NOMO-1 treated with DMSO at 0.1 percent for 48 hours (cell line): ENCODE measurements around the gene SERPINB6.
A peak's percentile ranks its signal among the peaks of the same experiment; 100 is the strongest.
"Not testable (repeated sequence)": the region's sequence is repeated elsewhere in the genome, so short reads cannot be mapped to it uniquely, and the experiment has no call there.

Source experiments
- DNase-seq: peaks from one replicate; lab custom pipeline; 2025; ENCODE audit not compliant: unreplicated experiment; lab: John Stamatoyannopoulos, UW

The SERPINB6 gene

GRCh38 chr6:2971420-2972218 is at the start of gene SERPINB6:
Gene SERPINB6, minus strand, starts transcription at chr6:2971567. Its CDS starts 12,235 bp downstream, at chr6:2959332.
- peak; percentile 31 for DNase-seq

GRCh38 chr6:3019749-3020320 is 48.5 kb upstream of the SERPINB6 start:
- DNase-seq = no peak

DNA sequence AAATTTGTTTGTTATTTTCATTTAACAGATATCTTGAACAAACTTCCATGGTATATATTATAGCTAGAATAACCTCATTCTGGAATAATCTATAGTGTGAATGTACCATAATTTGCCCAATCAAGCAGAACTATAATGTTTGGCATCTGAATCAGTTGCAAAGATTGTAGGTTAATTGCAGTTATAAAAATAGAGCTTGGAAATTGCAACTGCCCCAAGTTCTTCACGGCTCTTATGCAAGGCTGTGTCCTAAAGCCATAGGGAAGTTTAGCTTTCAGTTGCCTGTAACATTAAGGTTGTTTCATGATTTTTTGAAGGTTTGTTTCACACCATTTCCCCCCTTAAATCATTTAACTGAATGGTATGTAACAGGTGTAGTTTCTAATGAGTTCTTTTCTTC is 47.7 kb upstream of the SERPINB6 start:
- peak; percentile 50 for DNase-seq

DNA sequence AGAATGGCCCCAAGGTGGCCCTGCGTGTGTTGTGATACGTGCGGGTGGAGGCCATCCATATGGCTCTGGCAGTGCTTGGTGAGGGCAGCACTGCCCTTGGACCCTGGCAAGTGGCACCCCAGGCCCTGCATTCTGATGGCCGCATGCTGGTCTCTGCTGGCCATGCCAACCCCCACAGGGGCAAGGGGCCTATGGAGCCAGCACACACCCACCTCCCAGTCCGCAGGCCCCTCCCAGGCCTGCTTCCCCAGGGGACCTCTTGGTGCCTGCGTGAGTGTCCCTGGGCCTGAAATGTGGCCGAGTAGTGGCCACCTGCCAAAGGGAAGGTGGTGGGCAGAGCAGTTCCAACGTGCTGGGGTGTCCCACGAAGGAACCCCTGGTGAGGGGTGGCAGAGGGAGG is 45.9 kb upstream of the SERPINB6 start:
- no peak for DNase-seq

DNA sequence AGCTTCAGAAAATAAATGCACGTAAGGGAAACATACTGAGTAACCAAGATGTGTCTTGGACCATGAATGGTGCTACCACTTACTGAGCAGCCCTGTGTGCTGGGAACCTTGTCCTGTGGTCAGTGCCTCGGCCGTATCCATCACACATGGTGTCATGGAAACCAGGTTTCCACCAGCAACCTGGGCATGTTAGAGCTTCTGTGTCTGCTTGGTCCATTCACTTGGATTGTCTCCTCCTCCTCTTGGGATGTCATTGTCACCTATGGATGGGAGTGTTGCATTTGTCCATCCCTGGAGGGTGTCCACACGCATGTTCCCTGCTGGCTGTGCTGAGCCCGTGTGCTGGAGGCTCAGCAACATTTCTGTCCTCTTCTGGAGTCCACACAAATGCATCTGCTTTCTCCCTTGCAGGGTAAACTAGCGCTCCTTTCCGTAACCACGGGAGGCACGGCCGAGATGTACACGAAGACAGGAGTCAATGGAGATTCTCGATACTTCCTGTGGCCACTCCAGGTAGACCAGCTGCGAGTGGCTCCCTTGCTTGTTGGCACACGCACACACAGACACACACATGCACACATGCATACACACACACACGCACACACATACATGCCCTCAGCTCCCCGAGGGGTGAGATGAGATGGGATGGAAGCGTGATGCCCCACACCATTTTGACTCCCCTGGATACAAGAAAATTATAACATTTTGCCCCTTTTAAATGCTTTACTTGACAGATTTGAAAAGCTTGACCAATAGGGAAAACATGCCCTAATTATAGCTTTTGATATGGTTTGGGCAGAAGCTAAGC is 45.3 kb upstream of the SERPINB6 start:
- no peak for DNase-seq

DNA sequence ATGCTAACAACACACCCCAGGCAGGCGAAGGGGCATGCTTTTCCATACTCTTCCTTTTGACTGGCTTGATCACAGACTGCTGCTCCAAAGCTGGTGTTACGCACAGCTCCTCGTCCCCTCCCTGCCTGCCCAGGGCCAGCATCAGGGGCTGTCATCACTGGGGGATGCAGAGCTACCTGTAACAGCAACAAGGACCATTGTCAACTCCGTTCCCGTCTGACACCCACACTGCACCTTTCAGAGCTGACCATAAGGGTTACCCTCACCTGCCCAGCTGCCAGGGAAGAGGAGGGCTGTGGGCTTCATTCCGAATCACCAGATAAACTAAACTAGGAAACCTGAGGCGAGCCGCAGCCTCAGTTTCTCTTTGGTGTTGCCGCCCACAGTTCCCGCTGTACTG is 43.8 kb upstream of the SERPINB6 start:
- no peak for DNase-seq

- no peak for DNase-seq
Observed at GRCh38 chr6:3014675-3015066, 43.3 kb upstream of the SERPINB6 start.

DNA sequence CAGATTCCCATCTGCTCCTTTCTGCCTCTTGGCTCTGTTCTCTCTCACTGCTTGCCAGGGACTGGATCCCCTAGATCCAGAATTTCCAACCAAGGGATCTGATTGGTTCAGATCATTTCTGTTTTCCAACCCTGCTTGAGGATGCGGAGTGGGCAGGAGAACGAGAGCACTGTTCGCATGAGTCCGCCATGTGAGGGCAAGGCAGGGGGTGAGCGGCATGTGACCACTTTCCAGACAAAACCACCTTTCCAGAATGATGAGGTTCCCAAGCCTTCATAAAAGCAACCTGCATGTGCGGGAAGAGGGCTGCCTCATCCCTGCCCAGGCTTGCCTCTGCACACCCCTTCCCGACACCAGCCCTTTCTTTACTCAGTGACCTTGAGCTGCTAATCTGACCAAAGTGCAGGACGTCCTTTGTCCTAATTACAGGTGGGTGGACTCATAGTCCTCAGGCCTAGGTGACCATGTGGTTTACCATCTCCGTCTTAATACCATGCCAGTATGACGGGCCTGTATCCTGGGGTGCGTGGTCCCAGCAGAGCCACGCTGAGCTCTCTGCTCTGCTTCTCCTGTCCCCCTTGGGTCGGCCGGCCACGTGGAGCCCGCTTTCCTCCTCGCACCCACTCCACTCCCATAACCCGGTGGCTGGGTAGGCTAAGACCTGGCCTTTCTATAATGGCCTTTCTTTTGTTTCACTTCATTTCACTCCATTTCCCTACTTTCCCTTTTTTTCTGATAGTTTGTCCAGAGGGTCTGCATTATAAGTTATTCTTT is 42.7 kb upstream of the SERPINB6 start:
- DNase-seq = no peak

DNA sequence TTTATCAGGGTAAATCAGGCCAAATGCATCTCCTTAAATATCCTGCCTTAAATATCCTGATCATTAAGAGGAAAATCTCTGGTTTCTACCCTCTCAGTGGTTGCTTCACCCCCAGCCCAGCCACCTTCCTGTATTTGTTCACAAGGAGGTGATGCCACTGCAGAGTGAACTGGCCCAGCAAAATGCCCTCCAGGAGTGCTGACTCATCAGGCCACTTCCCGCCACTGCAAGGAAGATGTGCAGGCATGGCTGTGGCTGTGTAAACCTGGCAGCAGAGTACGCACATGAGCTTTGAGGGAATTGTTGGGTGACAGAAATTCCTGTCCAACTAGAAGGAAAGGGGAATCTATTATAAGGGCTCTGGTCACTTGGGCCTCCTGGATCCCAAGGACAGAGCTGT is 42.1 kb upstream of the SERPINB6 start:
- DNase-seq = peak; percentile 77

- DNase-seq = no peak
Observed at GRCh38 chr6:3011592-3011991, 40.2 kb upstream of the SERPINB6 start.

DNA sequence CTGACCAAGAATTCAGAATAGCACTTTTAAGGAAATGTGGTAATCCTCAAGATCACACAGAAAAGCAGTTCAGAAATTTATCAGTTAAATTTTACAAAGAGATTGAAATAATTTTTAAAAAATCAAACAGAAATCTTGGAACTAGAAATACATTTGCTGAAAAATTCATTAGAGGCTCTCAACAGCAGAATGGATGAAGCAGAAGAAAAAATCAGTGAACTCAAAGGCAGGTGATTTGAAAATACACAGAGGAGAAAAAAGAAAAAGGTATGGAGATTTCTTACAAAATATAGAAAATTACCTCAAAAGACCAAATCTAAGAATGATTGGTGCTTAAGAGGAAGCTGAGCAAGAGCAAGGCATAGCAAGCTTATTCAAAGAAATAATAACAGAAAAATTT is 39.8 kb upstream of the SERPINB6 start:
- DNase-seq = no peak

GRCh38 chr6:3009930-3010329 is 38.6 kb upstream of the SERPINB6 start:
- DNase-seq = no peak

DNA sequence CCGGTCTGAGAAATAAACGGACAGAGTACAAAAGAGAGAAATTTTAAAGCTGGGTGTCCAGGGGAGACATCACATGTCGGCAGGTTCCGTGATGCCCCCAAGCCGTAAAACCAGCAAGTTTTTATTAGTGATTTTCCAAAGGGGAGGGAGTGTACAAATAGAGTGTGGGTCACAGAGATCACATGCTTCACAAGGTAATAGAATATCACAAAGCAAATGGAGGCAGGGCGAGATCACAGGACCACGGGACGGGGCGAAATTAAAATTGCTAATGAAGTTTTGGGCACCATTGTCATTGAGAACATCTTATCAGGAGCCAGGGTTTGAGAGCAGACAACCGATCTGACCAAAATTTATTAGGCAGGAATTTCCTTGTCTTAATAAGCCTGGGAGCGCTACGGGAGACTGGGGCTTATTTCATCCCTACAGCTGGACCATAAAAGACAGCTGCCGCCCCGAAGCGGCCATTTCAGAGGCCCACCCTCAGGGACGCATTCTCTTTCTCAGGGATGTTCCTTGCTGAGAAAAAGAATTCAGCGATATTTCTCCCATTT is 37.4 kb upstream of the SERPINB6 start:
- DNase-seq = not testable (repeated sequence)

GRCh38 chr6:3007571-3007970 is 36.2 kb upstream of the SERPINB6 start:
- no peak for DNase-seq

DNA sequence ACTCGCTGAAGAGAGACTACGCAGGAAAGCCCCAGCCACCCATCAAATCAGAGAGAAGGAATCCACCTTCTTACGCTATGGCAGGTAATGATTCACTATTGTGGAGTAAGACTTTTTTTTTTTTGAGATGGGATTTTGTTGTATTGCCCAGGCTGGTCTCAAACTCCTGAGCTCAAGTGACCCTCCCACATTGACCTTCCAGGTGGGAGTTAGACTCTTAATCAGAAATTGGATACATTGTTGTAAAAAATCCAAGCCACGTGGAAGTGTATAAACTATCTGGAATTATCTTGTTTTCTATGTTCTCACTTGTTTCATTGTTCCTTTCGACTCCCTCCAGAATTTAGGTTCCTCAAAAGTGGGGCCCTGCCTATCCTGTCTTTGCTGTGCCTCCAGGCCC is 35.1 kb upstream of the SERPINB6 start:
- DNase-seq = no peak

- no peak for DNase-seq
Observed at GRCh38 chr6:3005874-3006273, 34.5 kb upstream of the SERPINB6 start.

GRCh38 chr6:3005077-3005476 is 33.7 kb upstream of the SERPINB6 start:
- DNase-seq = no peak

- not testable (repeated sequence) for DNase-seq
Observed at GRCh38 chr6:3003226-3003625, 31.9 kb upstream of the SERPINB6 start.

GRCh38 chr6:3001773-3002293 is 30.5 kb upstream of the SERPINB6 start:
- peak; percentile 91 for DNase-seq

GRCh38 chr6:3001146-3001772 is 29.9 kb upstream of the SERPINB6 start:
- DNase-seq = no peak
